Endothelial cell (in vitro differentiated cells): ENCODE data around the gene MYO9B. TPM values are rescaled to one million over a fixed set of nuclear protein-coding genes. Genes with fewer than 3 reads are reported as not detected.

Experiments used
- DNase-seq: peaks from one replicate; pipeline ENCODE4 v3.0.0; 2021; ENCODE audit warnings: low spot score
- H3K27ac Mint-ChIP-seq: one replicate; pipeline ENCODE4 v1.8.0; 2021; ENCODE audit warnings: mixed read lengths, inconsistent platforms; ENCODE audit not compliant: unreplicated experiment
- H3K27me3 Mint-ChIP-seq: one replicate; pipeline ENCODE4 v1.8.0; 2021; ENCODE audit warnings: mild to moderate bottlenecking, moderate library complexity, mixed read lengths, inconsistent platforms; ENCODE audit not compliant: unreplicated experiment
- H3K36me3 Mint-ChIP-seq: one replicate; pipeline ENCODE4 v1.8.0; 2021; ENCODE audit warnings: mild to moderate bottlenecking, low read depth, mixed read lengths, inconsistent platforms; ENCODE audit not compliant: unreplicated experiment
- H3K4me1 Mint-ChIP-seq: one replicate; pipeline ENCODE4 v1.8.0; 2021; ENCODE audit warnings: mild to moderate bottlenecking, mixed read lengths, inconsistent platforms; ENCODE audit not compliant: unreplicated experiment
- H3K4me3 Mint-ChIP-seq: one replicate; pipeline ENCODE4 v1.8.0; 2021; ENCODE audit warnings: mild to moderate bottlenecking, mixed read lengths, inconsistent platforms; ENCODE audit not compliant: unreplicated experiment
- H3K9me3 Mint-ChIP-seq: one replicate; pipeline ENCODE4 v1.8.0; 2021; ENCODE audit warnings: mixed read lengths, inconsistent platforms; ENCODE audit not compliant: unreplicated experiment
- total RNA-seq: library from RNA; stranded (reverse); fragmentation: NEBNext Ultra II Directional; extraction: Animal tissue kit (Norgen Biotek cat#: 25700); gene quantifications from one replicate; pipeline ENCODE4 v1.2.1, GENCODE V29; 2021; ENCODE audit not compliant: unreplicated experiment
- TF ChIP-seq, protein P1 (sequence below): fragments of 200-600 bp; sonication (generic); IDR thresholded peaks from one replicate; pipeline ENCODE4 v1.5.0; 2021; ENCODE audit warnings: antibody characterized with exemption; ENCODE audit not compliant: unreplicated experiment

Gene MYO9B
- total RNA-seq, 1 donor from 2014 or later = 62.4 TPM

DNA sequence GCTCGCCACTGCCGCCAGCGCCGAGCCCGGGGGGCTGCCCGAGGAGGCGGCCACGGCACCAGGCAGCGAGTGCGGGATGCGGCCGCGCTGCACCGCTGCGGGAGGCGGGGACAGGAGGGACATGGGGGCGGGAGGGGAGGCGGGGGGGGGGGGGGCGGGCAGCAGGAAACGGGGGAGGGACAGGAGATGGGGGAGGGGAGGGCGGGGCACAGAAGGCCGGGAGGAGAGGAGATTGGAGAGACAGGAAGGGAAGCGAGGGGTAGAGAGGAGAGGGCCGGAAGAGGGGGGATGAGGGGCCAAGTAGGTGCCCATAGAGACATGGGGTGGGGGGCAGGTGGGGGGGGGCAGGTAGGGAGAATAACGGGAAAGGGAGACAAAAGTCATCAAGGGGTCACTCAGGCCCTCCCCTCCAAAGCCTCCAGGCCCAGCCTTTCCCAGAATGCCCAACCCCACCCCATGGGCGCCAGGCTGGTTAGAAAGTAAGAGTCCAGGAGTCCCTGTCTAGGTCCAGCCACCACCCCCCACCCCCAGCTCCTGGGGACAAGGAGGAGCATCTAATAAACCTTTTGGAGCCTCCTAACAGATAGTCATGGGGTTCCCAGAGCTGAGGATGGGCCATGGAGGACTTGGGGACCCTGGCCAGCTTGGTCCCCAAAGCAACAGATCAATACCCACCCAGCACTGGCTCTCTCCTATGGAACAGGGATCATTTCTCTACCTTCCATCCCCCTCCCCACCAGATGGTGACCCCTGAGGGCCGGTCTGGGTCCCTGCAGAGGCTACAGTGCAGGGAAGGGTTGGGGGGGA, 160.6 kb downstream of the MYO9B start:
- Mint-ChIP-seq H3K4me1 (peaks cover 10% of the 10 kb centered on the region), H3K4me3 (no peak overlapping the region), H3K27ac (no peak overlapping the region), H3K9me3 (no peaks in the 10 kb centered on the region), H3K36me3 (peaks cover 16% of the 10 kb centered on the region), H3K27me3 (peaks cover 8% of the 10 kb centered on the region)
- no peak for DNase-seq
- TF ChIP-seq, protein P1, sequence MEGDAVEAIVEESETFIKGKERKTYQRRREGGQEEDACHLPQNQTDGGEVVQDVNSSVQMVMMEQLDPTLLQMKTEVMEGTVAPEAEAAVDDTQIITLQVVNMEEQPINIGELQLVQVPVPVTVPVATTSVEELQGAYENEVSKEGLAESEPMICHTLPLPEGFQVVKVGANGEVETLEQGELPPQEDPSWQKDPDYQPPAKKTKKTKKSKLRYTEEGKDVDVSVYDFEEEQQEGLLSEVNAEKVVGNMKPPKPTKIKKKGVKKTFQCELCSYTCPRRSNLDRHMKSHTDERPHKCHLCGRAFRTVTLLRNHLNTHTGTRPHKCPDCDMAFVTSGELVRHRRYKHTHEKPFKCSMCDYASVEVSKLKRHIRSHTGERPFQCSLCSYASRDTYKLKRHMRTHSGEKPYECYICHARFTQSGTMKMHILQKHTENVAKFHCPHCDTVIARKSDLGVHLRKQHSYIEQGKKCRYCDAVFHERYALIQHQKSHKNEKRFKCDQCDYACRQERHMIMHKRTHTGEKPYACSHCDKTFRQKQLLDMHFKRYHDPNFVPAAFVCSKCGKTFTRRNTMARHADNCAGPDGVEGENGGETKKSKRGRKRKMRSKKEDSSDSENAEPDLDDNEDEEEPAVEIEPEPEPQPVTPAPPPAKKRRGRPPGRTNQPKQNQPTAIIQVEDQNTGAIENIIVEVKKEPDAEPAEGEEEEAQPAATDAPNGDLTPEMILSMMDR = no peak

DNA sequence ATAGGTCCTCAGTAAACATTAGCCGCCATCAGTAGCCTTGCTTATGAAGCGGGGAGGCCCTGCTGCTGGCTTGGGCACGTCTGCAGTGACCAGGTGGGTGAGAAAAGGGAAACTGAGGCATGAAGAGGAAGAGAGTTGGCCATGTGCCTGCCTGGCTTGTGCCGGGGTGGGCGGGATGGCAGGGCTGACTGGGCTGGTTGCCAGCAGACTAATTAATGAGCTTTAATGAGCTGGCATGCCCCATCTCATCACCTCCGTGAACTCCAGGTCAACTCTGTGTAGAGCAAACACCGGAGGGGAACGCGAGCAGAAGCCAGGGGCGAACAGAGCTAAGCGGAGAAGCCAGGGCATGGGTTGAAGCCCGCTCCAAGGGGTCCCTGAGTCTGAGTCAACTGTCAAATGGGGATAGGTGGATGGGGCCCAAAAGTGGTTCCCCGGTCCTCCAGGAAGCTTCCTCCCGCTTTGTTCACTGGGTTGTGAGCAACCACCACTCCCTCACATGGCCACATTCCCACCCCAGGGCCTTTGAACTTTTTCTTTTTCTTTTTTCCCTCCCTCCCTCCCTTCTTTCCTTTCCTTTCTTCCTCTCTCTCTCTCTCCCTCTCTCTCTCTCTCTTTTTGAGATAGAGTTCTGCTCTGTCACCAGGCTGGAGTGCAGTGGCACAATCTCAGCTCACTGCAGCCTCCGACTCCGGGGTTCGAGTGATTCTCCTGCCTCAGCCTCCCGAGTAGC, 161.4 kb downstream of the MYO9B start:
- H3K4me1 Mint-ChIP-seq = peaks cover 10% of the 10 kb centered on the region
- TF ChIP-seq, protein P1 = no peak
- H3K27ac Mint-ChIP-seq = peak overlapping the region; percentile 13
- peaks cover 18% of the 10 kb centered on the region for H3K36me3 Mint-ChIP-seq
- peaks cover 9% of the 10 kb centered on the region for H3K27me3 Mint-ChIP-seq
- no peak for DNase-seq
- peak overlapping the region; percentile 71 for H3K4me3 Mint-ChIP-seq
- no peaks in the 10 kb centered on the region for H3K9me3 Mint-ChIP-seq

DNA sequence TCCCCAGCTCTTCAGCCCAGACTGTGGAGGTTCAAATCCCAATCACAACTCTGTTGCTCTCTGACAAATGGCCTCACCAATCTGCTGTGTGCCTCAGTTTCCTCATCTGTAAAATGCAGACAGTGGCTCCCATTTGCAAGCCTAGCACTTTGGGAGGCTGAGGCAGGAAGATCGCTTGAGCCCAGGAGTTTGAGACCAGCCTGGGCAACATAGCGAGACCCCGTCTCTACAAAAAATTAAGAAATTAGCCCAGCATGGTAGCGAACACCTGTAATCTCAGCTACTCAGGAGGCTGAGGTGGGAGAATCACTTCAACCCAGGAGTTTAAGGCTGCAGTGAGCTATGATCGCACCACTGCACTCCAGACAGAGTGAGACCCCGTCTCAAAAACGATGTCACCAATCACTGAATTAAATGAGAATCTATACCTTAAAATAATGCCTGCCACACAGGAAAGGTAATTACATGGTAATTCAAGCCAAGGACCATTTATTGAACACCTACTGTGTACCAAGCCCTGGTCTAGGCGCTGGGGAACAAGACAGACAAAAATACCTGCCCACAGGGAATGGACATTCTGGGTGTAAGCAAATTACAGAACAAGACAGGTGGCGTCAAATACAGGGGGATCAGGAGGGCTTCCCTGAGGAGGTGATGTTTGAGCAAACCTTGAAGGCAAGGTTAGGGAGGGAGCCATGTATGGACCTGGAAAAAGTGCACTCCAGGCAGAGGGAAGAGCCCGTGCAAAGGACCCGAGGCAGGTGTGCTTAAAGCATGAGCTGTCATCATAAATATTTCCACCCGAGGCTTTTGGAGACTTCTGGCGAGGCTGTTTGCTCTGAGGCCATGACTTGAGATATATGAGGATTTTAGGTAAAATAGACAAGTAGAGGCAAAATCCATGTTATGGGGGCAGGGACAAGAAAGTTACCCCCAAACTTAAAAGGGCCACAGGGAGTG, 162.4 kb downstream of the MYO9B start:
- Mint-ChIP-seq H3K9me3 (no peaks in the 10 kb centered on the region), H3K27ac (no peak overlapping the region)
- TF ChIP-seq, protein P1 = no peak

DNA sequence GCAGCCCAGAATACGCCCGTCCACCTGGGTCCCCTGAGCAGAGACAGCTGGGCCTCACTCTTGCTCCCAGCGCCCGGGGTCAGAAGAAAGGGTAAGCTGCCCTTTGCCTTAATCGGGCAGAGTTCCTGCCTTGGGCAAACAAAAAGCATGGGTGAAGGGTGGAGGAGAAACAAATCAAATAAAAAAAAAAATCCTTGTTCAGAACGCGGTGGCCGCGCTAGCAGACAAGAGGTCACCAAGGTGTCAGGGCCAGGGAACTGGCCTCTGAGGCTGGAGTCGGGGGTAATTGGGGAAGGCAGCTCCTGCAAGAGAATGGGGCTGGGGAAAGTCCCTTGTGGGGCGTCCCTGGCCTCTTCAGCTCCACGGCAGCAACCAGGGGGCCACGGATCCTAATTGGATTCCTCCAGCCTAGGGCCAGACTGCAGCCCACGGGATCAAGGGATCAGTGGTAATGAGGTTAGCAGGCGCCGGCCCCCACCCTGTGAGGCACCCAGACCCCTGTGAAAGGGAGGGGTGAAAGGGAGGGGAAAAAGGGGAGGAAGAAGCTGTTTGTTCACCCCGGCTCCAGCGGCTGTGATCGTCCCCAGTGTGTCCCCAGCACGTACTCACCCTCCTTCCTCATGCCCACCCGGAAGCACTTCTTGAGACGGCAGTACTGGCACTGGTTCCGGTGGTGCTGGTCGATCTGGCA, 164.6 kb downstream of the MYO9B start:
- H3K4me1 Mint-ChIP-seq = peaks cover 19% of the 10 kb centered on the region
- H3K9me3 Mint-ChIP-seq = no peaks in the 10 kb centered on the region
- TF ChIP-seq, protein P1 = no peak
- H3K27me3 Mint-ChIP-seq = peaks cover 16% of the 10 kb centered on the region
- H3K36me3 Mint-ChIP-seq = peaks cover 18% of the 10 kb centered on the region
- H3K4me3 Mint-ChIP-seq = no peak overlapping the region
- DNase-seq = no peak
- H3K27ac Mint-ChIP-seq = no peak overlapping the region

More for the DNA sequence above, 162.4 kb downstream of the MYO9B start:
- peaks cover 12% of the 10 kb centered on the region for H3K27me3 Mint-ChIP-seq
- H3K4me3 Mint-ChIP-seq = peak overlapping the region; percentile 54
- peaks cover 13% of the 10 kb centered on the region for H3K4me1 Mint-ChIP-seq
- H3K36me3 Mint-ChIP-seq = peaks cover 18% of the 10 kb centered on the region
- no peak for DNase-seq
